HEK293 (cell line): ENCODE data around the gene CDH7.

Source experiments
- AEBP2 ChIP-seq: fragments of 450-650 bp; formaldehyde crosslinking; IDR thresholded peaks from 2 replicates; pipeline ENCODE4 v1.5.1; 2016; ENCODE audit warnings: missing biosample characterization, missing genetic modification characterization, borderline replicate concordance
- BCL11A ChIP-seq: fragments of 450-650 bp; formaldehyde crosslinking; IDR thresholded peaks from 2 replicates; pipeline ENCODE4 v1.5.1; 2016; ENCODE audit warnings: low read depth, missing biosample characterization, missing genetic modification characterization
- GLIS1 ChIP-seq: fragments of 450-650 bp; formaldehyde crosslinking; IDR thresholded peaks from 2 replicates; pipeline ENCODE4 v1.5.1; 2016; ENCODE audit warnings: missing biosample characterization, missing genetic modification characterization
- HOXA7 ChIP-seq: sonication (generic); formaldehyde crosslinking; IDR thresholded peaks from 2 replicates; pipeline ENCODE4 v1.8.1; 2022; ENCODE audit warnings: missing genetic modification reagents, borderline replicate concordance
- HOXD13 ChIP-seq: sonication (generic); formaldehyde crosslinking; IDR thresholded peaks from 2 replicates; pipeline ENCODE4 v1.8.0; 2022; ENCODE audit warnings: missing genetic modification reagents, borderline replicate concordance
- OSR2 ChIP-seq: fragments of 450-650 bp; formaldehyde crosslinking; IDR thresholded peaks from 2 replicates; pipeline ENCODE4 v1.5.1; 2016; ENCODE audit warnings: missing biosample characterization, missing genetic modification characterization
- PATZ1 ChIP-seq: fragments of 450-650 bp; formaldehyde crosslinking; IDR thresholded peaks from 2 replicates; pipeline ENCODE4 v1.5.1; 2016; ENCODE audit warnings: missing biosample characterization, missing genetic modification characterization
- YY2 ChIP-seq: fragments of 450-650 bp; formaldehyde crosslinking; IDR thresholded peaks from 2 replicates; pipeline ENCODE4 v1.5.1; 2016; ENCODE audit warnings: missing biosample characterization, missing genetic modification characterization
- ZBTB26 ChIP-seq: fragments of 450-650 bp; formaldehyde crosslinking; optimal IDR thresholded peaks from 2 replicates; pipeline ENCODE3; 2016; ENCODE audit warnings: missing biosample characterization, mild to moderate bottlenecking, missing genetic modification characterization
- ZBTB8A ChIP-seq: fragments of 450-650 bp; formaldehyde crosslinking; IDR thresholded peaks from 2 replicates; pipeline ENCODE4 v1.5.1; 2016; ENCODE audit warnings: missing biosample characterization, missing genetic modification characterization
- ZFHX2 ChIP-seq: fragments of 450-650 bp; formaldehyde crosslinking; conservative IDR thresholded peaks from 2 replicates; pipeline ENCODE4 v1.5.1; 2016; ENCODE audit warnings: missing biosample characterization, missing genetic modification characterization
- ZNF140 ChIP-seq: fragments of 450-650 bp; formaldehyde crosslinking; IDR thresholded peaks from 2 replicates; pipeline ENCODE4 v1.5.1; 2016; ENCODE audit warnings: missing biosample characterization, missing genetic modification characterization
- ZNF214 ChIP-seq: fragments of 450-650 bp; formaldehyde crosslinking; IDR thresholded peaks from 2 replicates; pipeline ENCODE4 v1.5.1; 2017; ENCODE audit warnings: missing biosample characterization, mild to moderate bottlenecking, missing genetic modification characterization, borderline replicate concordance
- ZNF248 ChIP-seq: fragments of 450-650 bp; formaldehyde crosslinking; IDR thresholded peaks from 2 replicates; pipeline ENCODE4 v1.5.1; 2017; ENCODE audit warnings: missing biosample characterization, missing genetic modification characterization
- ZNF311 ChIP-seq: fragments of 450-650 bp; formaldehyde crosslinking; IDR thresholded peaks from 2 replicates; pipeline ENCODE4 v1.5.1; 2017; ENCODE audit warnings: missing biosample characterization, missing genetic modification characterization, borderline replicate concordance
- ZNF354C ChIP-seq: fragments of 450-650 bp; formaldehyde crosslinking; IDR thresholded peaks from 2 replicates; pipeline ENCODE4 v1.5.1; 2016; ENCODE audit warnings: missing biosample characterization, missing genetic modification characterization, low read depth, borderline replicate concordance
- ZNF48 ChIP-seq: fragments of 450-650 bp; formaldehyde crosslinking; IDR thresholded peaks from 2 replicates; pipeline ENCODE4 v1.5.1; 2016; ENCODE audit warnings: missing biosample characterization, missing genetic modification characterization
- ZNF514 ChIP-seq: fragments of 450-650 bp; formaldehyde crosslinking; IDR thresholded peaks from 2 replicates; pipeline ENCODE4 v1.5.1; 2016; ENCODE audit warnings: missing biosample characterization, missing genetic modification characterization
- ZNF560 ChIP-seq: fragments of 450-650 bp; formaldehyde crosslinking; IDR thresholded peaks from 2 replicates; pipeline ENCODE4 v1.5.1; 2017; ENCODE audit warnings: missing biosample characterization, missing genetic modification characterization, borderline replicate concordance
- ZNF626 ChIP-seq: fragments of 450-650 bp; sonication (Bioruptor Pico); formaldehyde crosslinking; IDR thresholded peaks from 2 replicates; pipeline ENCODE4 v1.5.1; 2018; ENCODE audit warnings: missing biosample characterization, missing genetic modification characterization, inconsistent platforms
- ZNF654 ChIP-seq: fragments of 450-650 bp; formaldehyde crosslinking; IDR thresholded peaks from 2 replicates; pipeline ENCODE4 v1.5.1; 2016; ENCODE audit warnings: low read depth, missing biosample characterization, missing genetic modification characterization
- ZNF670 ChIP-seq: fragments of 450-650 bp; formaldehyde crosslinking; IDR thresholded peaks from 2 replicates; pipeline ENCODE4 v1.5.1; 2016; ENCODE audit warnings: missing biosample characterization, missing genetic modification characterization, low read depth
- ZNF785 ChIP-seq: fragments of 450-650 bp; formaldehyde crosslinking; IDR thresholded peaks from 2 replicates; pipeline ENCODE4 v1.5.1; 2016; ENCODE audit warnings: missing biosample characterization, missing genetic modification characterization
- ZNF843 ChIP-seq: fragments of 450-650 bp; formaldehyde crosslinking; IDR thresholded peaks from 2 replicates; pipeline ENCODE4 v1.5.1; 2016; ENCODE audit warnings: missing biosample characterization, missing genetic modification characterization
- TF ChIP-seq, protein P1 (sequence below): fragments of 450-650 bp; formaldehyde crosslinking; IDR thresholded peaks from 2 replicates; pipeline ENCODE4 v1.5.1; 2016; ENCODE audit warnings: missing biosample characterization, missing genetic modification characterization, low read depth
- TF ChIP-seq, protein P2 (sequence below): fragments of 450-650 bp; formaldehyde crosslinking; IDR thresholded peaks from 2 replicates; pipeline ENCODE4 v1.5.1; 2017; ENCODE audit warnings: missing biosample characterization, mild to moderate bottlenecking, missing genetic modification characterization, moderate library complexity
- TF ChIP-seq, protein P3 (sequence below): fragments of 450-650 bp; formaldehyde crosslinking; IDR thresholded peaks from 2 replicates; pipeline ENCODE4 v1.5.1; 2016; ENCODE audit warnings: missing biosample characterization, missing genetic modification characterization
- TF ChIP-seq, protein P4 (sequence below): fragments of 450-650 bp; formaldehyde crosslinking; IDR thresholded peaks from 2 replicates; pipeline ENCODE4 v1.5.1; 2016; ENCODE audit warnings: missing biosample characterization, missing genetic modification characterization

Gene CDH7

GRCh38 chr18:65754121-65754520 is 3.3 kb downstream of the CDH7 start (continued):
- TF ChIP-seq, protein P1, sequence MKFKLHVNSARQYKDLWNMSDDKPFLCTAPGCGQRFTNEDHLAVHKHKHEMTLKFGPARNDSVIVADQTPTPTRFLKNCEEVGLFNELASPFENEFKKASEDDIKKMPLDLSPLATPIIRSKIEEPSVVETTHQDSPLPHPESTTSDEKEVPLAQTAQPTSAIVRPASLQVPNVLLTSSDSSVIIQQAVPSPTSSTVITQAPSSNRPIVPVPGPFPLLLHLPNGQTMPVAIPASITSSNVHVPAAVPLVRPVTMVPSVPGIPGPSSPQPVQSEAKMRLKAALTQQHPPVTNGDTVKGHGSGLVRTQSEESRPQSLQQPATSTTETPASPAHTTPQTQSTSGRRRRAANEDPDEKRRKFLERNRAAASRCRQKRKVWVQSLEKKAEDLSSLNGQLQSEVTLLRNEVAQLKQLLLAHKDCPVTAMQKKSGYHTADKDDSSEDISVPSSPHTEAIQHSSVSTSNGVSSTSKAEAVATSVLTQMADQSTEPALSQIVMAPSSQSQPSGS (tag by site-specific recombination), result no peak
- no peak for TF ChIP-seq AEBP2
- no peak for TF ChIP-seq ZNF654 (tag by site-specific recombination)
- no peak for TF ChIP-seq ZNF248 (tag by site-specific recombination)
- no peak for TF ChIP-seq ZNF48 (tag by site-specific recombination)
- no peak for TF ChIP-seq YY2
- no peak for TF ChIP-seq ZNF354C (tag by site-specific recombination)
- TF ChIP-seq ZNF843 (tag by site-specific recombination), result peak; percentile 77; the same call in 1 of the 2 replicates
- no peak for TF ChIP-seq ZNF670 (tag by site-specific recombination)
- TF ChIP-seq, protein P2, sequence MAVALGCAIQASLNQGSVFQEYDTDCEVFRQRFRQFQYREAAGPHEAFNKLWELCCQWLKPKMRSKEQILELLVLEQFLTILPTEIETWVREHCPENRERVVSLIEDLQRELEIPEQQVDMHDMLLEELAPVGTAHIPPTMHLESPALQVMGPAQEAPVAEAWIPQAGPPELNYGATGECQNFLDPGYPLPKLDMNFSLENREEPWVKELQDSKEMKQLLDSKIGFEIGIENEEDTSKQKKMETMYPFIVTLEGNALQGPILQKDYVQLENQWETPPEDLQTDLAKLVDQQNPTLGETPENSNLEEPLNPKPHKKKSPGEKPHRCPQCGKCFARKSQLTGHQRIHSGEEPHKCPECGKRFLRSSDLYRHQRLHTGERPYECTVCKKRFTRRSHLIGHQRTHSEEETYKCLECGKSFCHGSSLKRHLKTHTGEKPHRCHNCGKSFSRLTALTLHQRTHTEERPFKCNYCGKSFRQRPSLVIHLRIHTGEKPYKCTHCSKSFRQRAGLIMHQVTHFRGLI (tag by site-specific recombination), result no peak; the same call in 1 of the 2 replicates
- TF ChIP-seq, protein P3, sequence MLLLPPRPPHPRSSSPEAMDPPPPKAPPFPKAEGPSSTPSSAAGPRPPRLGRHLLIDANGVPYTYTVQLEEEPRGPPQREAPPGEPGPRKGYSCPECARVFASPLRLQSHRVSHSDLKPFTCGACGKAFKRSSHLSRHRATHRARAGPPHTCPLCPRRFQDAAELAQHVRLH (tag by site-specific recombination), result peak; percentile 48; the same call in 1 of the 2 replicates
- TF ChIP-seq HOXD13 (CRISPR knock-in tag), result 0 out of 2 replicates have a peak, but pooled peaks have one; percentile 55
- TF ChIP-seq BCL11A, result 0 out of 2 replicates have a peak, but pooled peaks have one; percentile 27
- TF ChIP-seq ZNF140, result no peak
- no peak for TF ChIP-seq ZNF626
- TF ChIP-seq ZBTB26, result no peak
- TF ChIP-seq, protein P4, sequence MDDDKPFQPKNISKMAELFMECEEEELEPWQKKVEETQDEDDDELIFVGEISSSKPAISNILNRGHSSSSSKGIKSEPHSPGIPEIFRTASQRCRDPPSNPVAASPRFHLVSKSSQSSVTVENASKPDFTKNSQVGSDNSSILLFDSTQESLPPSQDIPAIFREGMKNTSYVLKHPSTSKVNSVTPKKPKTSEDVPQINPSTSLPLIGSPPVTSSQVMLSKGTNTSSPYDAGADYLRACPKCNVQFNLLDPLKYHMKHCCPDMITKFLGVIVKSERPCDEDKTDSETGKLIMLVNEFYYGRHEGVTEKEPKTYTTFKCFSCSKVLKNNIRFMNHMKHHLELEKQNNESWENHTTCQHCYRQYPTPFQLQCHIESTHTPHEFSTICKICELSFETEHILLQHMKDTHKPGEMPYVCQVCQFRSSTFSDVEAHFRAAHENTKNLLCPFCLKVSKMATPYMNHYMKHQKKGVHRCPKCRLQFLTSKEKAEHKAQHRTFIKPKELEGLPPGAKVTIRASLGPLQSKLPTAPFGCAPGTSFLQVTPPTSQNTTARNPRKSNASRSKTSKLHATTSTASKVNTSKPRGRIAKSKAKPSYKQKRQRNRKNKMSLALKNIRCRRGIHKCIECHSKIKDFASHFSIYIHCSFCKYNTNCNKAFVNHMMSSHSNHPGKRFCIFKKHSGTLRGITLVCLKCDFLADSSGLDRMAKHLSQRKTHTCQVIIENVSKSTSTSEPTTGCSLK (tag by site-specific recombination), result no peak
- no peak for TF ChIP-seq ZNF560 (tag by site-specific recombination)
- TF ChIP-seq GLIS1 (tag by site-specific recombination), result peak; percentile 93
- TF ChIP-seq ZFHX2 (tag by site-specific recombination), result 0 out of 2 replicates have a peak, but pooled peaks have one; percentile 12
- no peak for TF ChIP-seq ZNF214 (tag by site-specific recombination)
- TF ChIP-seq ZNF311 (tag by site-specific recombination), result no peak
- no peak for TF ChIP-seq ZNF785 (tag by site-specific recombination)
- no peak for TF ChIP-seq HOXA7 (CRISPR knock-in tag)
- TF ChIP-seq ZNF514 (tag by site-specific recombination), result no peak
- TF ChIP-seq PATZ1, result peak; percentile 50; the same call in 1 of the 2 replicates
- TF ChIP-seq OSR2 (tag by site-specific recombination), result peak; percentile 95
- no peak for TF ChIP-seq ZBTB8A (tag by site-specific recombination)
